HepG2 (cell line): ENCODE measurements around the gene CTF1. TPM values are rescaled to one million over a fixed set of nuclear protein-coding genes. Genes with fewer than 3 reads are reported as not detected.

ENCODE experiments used
- FOXM1 ChIP-seq: sonication (generic); formaldehyde crosslinking; IDR thresholded peaks from 2 replicates; pipeline ENCODE4 v1.5.0; 2020; ENCODE audit warnings: missing genetic modification reagents
- MTF1 ChIP-seq: sonication (generic); formaldehyde crosslinking; IDR thresholded peaks from 2 replicates; pipeline ENCODE4 v1.5.0; 2020; ENCODE audit warnings: missing genetic modification reagents
- NCOA1 ChIP-seq: sonication (generic); formaldehyde crosslinking; IDR thresholded peaks from 2 replicates; pipeline ENCODE4 v1.9.0; 2021; ENCODE audit warnings: missing genetic modification reagents
- NFIB ChIP-seq: sonication (generic); formaldehyde crosslinking; IDR thresholded peaks from 2 replicates; pipeline ENCODE4 v1.9.0; 2021; ENCODE audit warnings: missing genetic modification reagents, mild to moderate bottlenecking, borderline replicate concordance
- NR2F1 ChIP-seq, 2 experiments: fragments of 450-650 bp in 1 of 2; formaldehyde crosslinking in 1 of 2; IDR thresholded peaks; 2 replicates each; pipeline versions ENCODE4 v1.5.0 to v1.6.1; 2016 to 2020; ENCODE audit warnings: mild to moderate bottlenecking in 1 of 2, missing compliant biosample characterization in 1 of 2, missing genetic modification reagents in 1 of 2, moderate library complexity in 1 of 2
- SIN3B ChIP-seq: fragments of 150-350 bp; IDR thresholded peaks from 2 replicates; pipeline ENCODE4 v1.6.1; 2014; ENCODE audit warnings: low read length
- THAP11 ChIP-seq: IDR thresholded peaks from 2 replicates; pipeline ENCODE4 v1.6.1; 2016; ENCODE audit warnings: missing biosample characterization, missing genetic modification reagents
- ZFP37 ChIP-seq: sonication (generic); formaldehyde crosslinking; IDR thresholded peaks from 2 replicates; pipeline ENCODE4 v1.4.0; 2020; ENCODE audit warnings: missing genetic modification reagents, borderline replicate concordance
- ZNF263 ChIP-seq: sonication (generic); formaldehyde crosslinking; IDR thresholded peaks from 2 replicates; pipeline ENCODE4 v1.4.0; 2020; ENCODE audit warnings: missing genetic modification reagents
- ZNF431 ChIP-seq: sonication (generic); formaldehyde crosslinking; IDR thresholded peaks from 2 replicates; pipeline ENCODE4 v1.9.0; 2022; ENCODE audit warnings: missing genetic modification reagents, low read depth, mild to moderate bottlenecking, borderline replicate concordance
- ZNF547 ChIP-seq: sonication (generic); formaldehyde crosslinking; IDR thresholded peaks from 2 replicates; pipeline ENCODE4 v1.5.1; 2020; ENCODE audit warnings: mild to moderate bottlenecking, missing genetic modification reagents
- ZNF598 ChIP-seq: sonication (generic); formaldehyde crosslinking; IDR thresholded peaks from 2 replicates; pipeline ENCODE4 v1.5.1; 2020; ENCODE audit warnings: mild to moderate bottlenecking, missing genetic modification reagents, borderline replicate concordance
- ZNF615 ChIP-seq: sonication (generic); formaldehyde crosslinking; IDR thresholded peaks from 2 replicates; pipeline ENCODE4 v1.5.0; 2020; ENCODE audit warnings: mild to moderate bottlenecking, missing genetic modification reagents, borderline replicate concordance
- ZNF660 ChIP-seq: sonication (generic); formaldehyde crosslinking; IDR thresholded peaks from 2 replicates; pipeline ENCODE4 v1.5.1; 2020; ENCODE audit warnings: mild to moderate bottlenecking, low read depth, missing genetic modification reagents, borderline replicate concordance
- ZSCAN30 ChIP-seq: sonication (generic); formaldehyde crosslinking; IDR thresholded peaks from 2 replicates; pipeline ENCODE4 v1.5.0; 2020; ENCODE audit warnings: mild to moderate bottlenecking, missing genetic modification reagents
- polyA plus RNA-seq, 8 experiments: library from polyadenylated mRNA; depleted of rRNA in 3 of 8; stranded (reverse) in 7 of 8; unstranded in 1 of 8; fragments of >200 nt; fragmentation: Illumina TruSeq in 4 of 8; extraction: Trizol in 4 of 8; gene quantifications; 2 replicates each; pipeline versions ENCODE4 v1.2.1 to v1.2.3, GENCODE V29; 2011 to 2016; ENCODE audit warnings: low read depth in 4 of 8, missing spikeins in 1 of 8, mixed read lengths in 1 of 8; ENCODE audit not compliant: insufficient read depth in 1 of 8
- total RNA-seq, 5 experiments: library from RNA; depleted of rRNA; stranded (reverse); fragments of >200 nt; fragmentation: Illumina TruSeq; extraction: Trizol; gene quantifications; 2 replicates each; pipeline ENCODE4 v1.2.3, GENCODE V29; 2016; ENCODE audit warnings: low read depth in 1 of 5
- TF ChIP-seq, protein P1 (sequence below): sonication (generic); formaldehyde crosslinking; IDR thresholded peaks from 2 replicates; pipeline ENCODE4 v1.4.0; 2020; ENCODE audit warnings: missing genetic modification reagents
- TF ChIP-seq, protein P2 (sequence below): sonication (generic); formaldehyde crosslinking; IDR thresholded peaks from 2 replicates; pipeline ENCODE4 v1.8.1; 2023; ENCODE audit warnings: mild to moderate bottlenecking, missing genetic modification reagents
- TF ChIP-seq, protein P3 (sequence below): sonication (generic); formaldehyde crosslinking; IDR thresholded peaks from 2 replicates; pipeline ENCODE4 v1.5.1; 2020; ENCODE audit warnings: missing genetic modification reagents, mild to moderate bottlenecking, borderline replicate concordance
- TF ChIP-seq, protein P4 (sequence below): sonication (generic); formaldehyde crosslinking; IDR thresholded peaks from 2 replicates; pipeline ENCODE4 v1.4.0; 2020; ENCODE audit warnings: missing genetic modification reagents
- TF ChIP-seq, protein P5 (sequence below): sonication (generic); formaldehyde crosslinking; IDR thresholded peaks from 2 replicates; pipeline ENCODE4 v1.4.0; 2020; ENCODE audit warnings: missing genetic modification reagents

CTF1 gene
- total and polyA plus RNA-seq, 2 of the 13 experiments (the other 11 are each of a cell fraction or from before 2014, with no cell fraction given): 0.13 to 1.8 TPM

GRCh38 chr16:30893744-30894539, 2.5 kb upstream of the CTF1 start, which contains the start of gene BCL7C (continued):
- TF ChIP-seq, protein P1, sequence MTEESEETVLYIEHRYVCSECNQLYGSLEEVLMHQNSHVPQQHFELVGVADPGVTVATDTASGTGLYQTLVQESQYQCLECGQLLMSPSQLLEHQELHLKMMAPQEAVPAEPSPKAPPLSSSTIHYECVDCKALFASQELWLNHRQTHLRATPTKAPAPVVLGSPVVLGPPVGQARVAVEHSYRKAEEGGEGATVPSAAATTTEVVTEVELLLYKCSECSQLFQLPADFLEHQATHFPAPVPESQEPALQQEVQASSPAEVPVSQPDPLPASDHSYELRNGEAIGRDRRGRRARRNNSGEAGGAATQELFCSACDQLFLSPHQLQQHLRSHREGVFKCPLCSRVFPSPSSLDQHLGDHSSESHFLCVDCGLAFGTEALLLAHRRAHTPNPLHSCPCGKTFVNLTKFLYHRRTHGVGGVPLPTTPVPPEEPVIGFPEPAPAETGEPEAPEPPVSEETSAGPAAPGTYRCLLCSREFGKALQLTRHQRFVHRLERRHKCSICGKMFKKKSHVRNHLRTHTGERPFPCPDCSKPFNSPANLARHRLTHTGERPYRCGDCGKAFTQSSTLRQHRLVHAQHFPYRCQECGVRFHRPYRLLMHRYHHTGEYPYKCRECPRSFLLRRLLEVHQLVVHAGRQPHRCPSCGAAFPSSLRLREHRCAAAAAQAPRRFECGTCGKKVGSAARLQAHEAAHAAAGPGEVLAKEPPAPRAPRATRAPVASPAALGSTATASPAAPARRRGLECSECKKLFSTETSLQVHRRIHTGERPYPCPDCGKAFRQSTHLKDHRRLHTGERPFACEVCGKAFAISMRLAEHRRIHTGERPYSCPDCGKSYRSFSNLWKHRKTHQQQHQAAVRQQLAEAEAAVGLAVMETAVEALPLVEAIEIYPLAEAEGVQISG (CRISPR knock-in tag): peak; percentile 95
- TF ChIP-seq ZNF263 (CRISPR knock-in tag): peak; percentile 68; the same call in 1 of the 2 replicates
- TF ChIP-seq SIN3B: no peak
- TF ChIP-seq, protein P2, sequence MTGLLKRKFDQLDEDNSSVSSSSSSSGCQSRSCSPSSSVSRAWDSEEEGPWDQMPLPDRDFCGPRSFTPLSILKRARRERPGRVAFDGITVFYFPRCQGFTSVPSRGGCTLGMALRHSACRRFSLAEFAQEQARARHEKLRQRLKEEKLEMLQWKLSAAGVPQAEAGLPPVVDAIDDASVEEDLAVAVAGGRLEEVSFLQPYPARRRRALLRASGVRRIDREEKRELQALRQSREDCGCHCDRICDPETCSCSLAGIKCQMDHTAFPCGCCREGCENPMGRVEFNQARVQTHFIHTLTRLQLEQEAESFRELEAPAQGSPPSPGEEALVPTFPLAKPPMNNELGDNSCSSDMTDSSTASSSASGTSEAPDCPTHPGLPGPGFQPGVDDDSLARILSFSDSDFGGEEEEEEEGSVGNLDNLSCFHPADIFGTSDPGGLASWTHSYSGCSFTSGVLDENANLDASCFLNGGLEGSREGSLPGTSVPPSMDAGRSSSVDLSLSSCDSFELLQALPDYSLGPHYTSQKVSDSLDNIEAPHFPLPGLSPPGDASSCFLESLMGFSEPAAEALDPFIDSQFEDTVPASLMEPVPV (CRISPR knock-in tag): peak; percentile 94; the same call in 1 of the 2 replicates
- TF ChIP-seq NFIB (CRISPR knock-in tag): peak; percentile 97
- TF ChIP-seq NR2F1 (CRISPR knock-in tag; IDR thresholded peaks at IDR 0.05): no peak
- peak; percentile 97 for TF ChIP-seq ZNF431 (CRISPR knock-in tag)
- TF ChIP-seq, protein P3, sequence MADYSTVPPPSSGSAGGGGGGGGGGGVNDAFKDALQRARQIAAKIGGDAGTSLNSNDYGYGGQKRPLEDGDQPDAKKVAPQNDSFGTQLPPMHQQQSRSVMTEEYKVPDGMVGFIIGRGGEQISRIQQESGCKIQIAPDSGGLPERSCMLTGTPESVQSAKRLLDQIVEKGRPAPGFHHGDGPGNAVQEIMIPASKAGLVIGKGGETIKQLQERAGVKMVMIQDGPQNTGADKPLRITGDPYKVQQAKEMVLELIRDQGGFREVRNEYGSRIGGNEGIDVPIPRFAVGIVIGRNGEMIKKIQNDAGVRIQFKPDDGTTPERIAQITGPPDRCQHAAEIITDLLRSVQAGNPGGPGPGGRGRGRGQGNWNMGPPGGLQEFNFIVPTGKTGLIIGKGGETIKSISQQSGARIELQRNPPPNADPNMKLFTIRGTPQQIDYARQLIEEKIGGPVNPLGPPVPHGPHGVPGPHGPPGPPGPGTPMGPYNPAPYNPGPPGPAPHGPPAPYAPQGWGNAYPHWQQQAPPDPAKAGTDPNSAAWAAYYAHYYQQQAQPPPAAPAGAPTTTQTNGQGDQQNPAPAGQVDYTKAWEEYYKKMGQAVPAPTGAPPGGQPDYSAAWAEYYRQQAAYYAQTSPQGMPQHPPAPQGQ (CRISPR knock-in tag): peak; percentile 43; the same call in 1 of the 2 replicates
- TF ChIP-seq ZSCAN30 (CRISPR knock-in tag): no peak
- TF ChIP-seq ZNF547: peak; percentile 96
- TF ChIP-seq ZNF598 (CRISPR knock-in tag): peak; percentile 61; the same call in 1 of the 2 replicates
- TF ChIP-seq ZNF615: no peak
- TF ChIP-seq FOXM1 (CRISPR knock-in tag): peak; percentile 95
- TF ChIP-seq NCOA1 (CRISPR knock-in tag): no peak
- TF ChIP-seq ZNF660 (CRISPR knock-in tag): no peak
- TF ChIP-seq THAP11 (CRISPR knock-in tag): peak; percentile 91
- TF ChIP-seq ZFP37: 0 out of 2 replicates have a peak, but pooled peaks have one; percentile 62
- peak; percentile 83 for TF ChIP-seq MTF1 (CRISPR knock-in tag)
- TF ChIP-seq, protein P4, sequence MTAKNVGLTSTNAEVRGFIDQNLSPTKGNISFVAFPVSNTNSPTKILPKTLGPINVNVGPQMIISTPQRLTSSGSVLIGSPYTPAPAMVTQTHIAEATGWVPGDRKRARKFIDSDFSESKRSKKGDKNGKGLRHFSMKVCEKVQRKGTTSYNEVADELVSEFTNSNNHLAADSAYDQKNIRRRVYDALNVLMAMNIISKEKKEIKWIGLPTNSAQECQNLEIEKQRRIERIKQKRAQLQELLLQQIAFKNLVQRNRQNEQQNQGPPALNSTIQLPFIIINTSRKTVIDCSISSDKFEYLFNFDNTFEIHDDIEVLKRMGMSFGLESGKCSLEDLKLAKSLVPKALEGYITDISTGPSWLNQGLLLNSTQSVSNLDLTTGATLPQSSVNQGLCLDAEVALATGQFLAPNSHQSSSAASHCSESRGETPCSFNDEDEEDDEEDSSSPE (CRISPR knock-in tag): peak; percentile 96
- TF ChIP-seq, protein P5, sequence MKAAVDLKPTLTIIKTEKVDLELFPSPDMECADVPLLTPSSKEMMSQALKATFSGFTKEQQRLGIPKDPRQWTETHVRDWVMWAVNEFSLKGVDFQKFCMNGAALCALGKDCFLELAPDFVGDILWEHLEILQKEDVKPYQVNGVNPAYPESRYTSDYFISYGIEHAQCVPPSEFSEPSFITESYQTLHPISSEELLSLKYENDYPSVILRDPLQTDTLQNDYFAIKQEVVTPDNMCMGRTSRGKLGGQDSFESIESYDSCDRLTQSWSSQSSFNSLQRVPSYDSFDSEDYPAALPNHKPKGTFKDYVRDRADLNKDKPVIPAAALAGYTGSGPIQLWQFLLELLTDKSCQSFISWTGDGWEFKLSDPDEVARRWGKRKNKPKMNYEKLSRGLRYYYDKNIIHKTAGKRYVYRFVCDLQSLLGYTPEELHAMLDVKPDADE (CRISPR knock-in tag): peak; percentile 89; the same call in 1 of the 2 replicates
